Stimulated activated CD4-positive, alpha-beta T cell treated with anti-CD3 and anti-CD28 coated beads, Interleukin-4, amount 100 ng/mL, for 4 hours (primary cell): ENCODE measurements around the gene DNMT3A.

ENCODE experiments used
- DNase-seq, 2 experiments: peaks; one replicate each; pipeline ENCODE4 v3.0.0-alpha.2; 2020

DNMT3A gene

DNA sequence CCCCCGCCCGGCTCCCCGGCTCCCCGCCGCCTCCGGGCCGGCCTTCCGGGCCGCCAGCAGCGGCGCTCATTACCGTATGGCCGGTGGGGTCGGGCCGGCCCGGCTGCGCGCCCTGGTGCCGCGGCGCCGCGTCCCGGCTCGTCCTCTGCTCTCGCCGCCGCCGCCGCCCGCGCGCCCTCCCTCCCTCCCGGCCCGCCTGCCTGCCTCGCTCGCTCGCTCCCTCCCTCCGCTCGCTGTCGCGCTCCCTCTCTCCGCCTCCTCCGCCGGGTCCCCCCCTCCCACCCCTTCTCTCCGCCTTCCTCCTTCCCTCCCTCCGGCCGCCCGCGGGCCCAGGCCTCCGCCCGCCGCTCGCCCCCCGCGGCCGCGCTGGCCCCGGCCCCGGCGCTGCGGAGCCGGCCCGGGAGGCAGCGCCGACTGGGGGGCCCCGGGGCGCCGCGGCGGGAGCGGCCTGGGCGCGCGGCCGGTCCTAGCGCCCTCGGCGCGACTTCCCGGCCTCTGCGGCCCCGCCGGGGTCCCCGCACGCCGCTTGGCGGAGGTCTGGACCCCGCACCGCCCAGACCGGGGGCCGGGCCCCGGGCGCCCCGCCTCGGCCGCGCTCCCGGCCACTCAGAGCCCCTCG lies at the start of gene DNMT3A:
Gene DNMT3A, minus strand, starts transcription at position 173 of the 619 bp plus-strand sequence. CDS start 27,941 bp downstream, outside the sequence.
- peak; percentile 68 to 70 for DNase-seq

DNA sequence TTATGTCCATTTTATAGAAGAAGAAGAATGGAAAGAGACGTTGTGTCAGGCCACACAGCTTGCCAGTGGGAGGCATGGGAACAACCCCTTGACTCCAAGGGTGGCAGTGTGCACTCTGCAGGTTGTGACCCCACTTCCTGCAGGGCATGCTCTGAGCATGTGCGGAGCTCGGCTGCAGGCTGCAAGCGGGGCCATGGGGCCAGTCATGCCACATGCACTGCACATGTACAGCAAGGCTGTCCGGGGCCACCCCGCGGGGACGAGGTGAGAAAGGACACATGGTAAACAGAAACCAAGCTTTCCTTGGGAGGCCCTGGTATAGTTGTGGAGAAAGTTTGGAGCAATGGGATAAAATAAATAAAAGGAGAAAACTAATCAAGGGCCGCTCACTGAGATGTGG lies 47.4 kb upstream of the DNMT3A start:
- DNase-seq: no peak

DNA sequence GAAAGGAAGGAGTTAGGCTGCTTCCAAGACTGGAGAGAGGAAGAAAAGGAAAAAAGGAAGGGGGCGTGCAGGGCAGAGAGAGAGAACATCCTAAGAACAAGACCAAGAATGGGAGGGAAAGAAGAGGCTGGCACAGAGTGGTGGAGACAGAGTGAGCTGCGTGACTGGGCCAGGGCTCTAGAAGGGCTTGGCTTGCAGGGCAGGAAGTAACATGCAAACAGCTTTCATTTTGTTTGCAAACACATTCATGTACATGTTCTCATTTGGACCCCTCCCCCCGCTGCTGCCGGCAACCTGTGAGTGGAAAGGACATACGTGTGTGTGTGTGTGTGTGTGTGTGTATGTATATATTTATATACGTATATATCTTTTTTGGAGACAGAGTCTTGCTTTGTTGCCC lies 46.8 kb upstream of the DNMT3A start:
- DNase-seq: no peak

DNA sequence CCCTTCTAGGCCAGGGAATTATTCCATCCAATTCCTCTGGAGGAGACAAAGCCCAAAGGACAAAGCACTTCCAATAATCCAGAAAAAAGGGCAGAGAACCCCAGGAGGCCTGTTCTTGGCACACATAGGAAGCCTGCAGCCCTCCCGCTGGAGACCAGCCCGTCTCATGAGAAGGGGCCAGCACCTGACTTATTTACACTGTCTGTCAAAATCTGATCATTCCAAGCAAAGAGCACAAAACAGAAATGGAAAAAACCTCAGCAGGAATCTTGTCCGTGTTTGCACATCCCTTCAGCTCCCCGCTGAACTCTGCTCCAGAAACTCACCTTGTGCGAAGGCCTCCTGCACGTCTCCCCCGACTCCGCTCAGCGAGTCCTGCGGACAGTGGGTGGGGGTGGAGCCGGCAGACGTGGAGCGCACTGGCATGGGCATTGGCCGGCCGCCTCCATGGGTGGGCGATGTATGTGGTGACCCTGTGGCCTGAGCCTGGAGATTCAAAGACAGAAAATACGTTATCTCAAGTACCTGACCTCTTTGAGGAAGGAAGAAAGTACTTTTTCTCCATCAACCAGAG lies 46.2 kb upstream of the DNMT3A start:
- no peak for DNase-seq

DNA sequence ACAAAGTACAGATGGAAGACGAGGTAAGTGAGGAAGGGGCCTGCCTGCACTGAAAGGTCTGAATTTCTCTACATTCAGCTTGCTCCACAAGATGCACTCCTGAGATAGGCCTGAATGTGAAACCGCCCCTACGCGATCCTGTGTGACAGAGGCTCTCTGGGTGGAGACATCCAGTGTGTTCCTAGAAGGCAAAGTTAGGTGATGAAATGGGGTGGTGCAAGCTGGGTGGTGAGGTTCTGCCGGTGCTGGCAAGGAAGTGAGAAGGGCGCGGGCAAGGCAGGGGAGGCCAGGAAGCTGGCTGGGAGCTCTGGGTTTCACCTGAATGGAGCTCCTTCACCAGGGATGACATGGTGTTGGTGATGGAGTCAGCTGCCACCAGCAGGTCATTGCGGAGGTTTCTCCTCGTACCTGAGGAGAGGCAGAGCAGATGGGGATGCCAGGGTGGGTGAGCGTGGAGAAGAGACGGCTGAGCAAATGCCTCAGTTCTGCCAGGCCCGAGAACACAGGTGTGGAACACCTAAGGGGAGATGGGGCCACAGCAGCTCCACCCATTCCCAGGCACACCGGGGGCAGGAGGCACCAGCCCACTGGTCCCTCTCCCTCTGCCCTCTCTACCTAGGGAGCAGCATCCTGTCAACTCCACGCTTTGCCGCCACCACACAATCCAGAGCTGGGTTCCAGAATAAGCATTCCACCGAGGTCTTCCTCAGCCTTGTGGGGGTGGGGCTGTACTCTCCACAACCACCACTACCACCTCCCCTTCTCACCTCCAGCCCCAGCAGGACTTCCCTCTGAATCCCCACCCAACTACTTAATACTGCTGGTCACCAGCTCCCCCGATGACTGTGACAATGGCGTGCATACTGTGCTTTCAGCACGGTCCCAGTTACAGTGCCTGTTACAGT lies 45.5 kb upstream of the DNMT3A start:
- DNase-seq: no peak

DNA sequence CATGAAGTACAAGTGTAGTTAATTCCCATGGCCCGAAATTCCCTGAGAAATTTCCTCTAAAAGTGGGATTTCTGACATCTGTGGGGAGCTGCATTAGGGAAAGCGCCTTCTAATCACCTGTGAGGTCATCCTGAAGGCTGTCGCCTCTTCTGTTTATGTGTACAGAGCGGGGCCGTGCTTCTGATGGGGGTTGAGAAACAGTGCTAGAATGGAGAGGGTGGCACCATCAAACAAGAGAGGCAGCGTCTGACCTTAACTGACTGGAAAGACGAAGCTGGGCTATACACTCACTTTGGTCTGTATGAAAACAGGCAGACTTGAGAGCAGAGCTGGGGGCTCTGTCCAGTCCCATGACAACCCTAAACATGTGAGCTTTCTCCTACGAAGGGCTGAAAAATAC lies 44.2 kb upstream of the DNMT3A start:
- no peak for DNase-seq

DNA sequence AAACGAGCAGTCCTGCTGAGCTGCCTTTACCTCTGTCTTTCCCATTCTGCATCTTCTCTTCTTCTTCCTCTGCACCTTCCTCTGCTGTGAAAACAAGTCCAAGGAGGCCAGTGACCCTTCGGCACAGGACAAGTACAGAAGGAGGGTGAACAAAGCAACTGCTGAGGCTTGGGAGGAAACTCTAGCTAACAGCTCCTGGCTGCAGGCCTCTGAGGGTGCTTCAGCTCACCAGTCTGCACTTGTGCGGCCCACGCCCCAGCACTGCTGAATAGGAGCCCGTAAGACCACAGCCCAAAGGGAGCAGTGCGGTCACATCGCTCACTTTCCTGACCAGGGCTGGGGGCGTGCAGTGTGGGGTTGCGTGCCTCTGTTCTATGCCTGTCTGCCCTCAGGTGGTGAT lies 42.1 kb upstream of the DNMT3A start:
- DNase-seq: no peak

DNA sequence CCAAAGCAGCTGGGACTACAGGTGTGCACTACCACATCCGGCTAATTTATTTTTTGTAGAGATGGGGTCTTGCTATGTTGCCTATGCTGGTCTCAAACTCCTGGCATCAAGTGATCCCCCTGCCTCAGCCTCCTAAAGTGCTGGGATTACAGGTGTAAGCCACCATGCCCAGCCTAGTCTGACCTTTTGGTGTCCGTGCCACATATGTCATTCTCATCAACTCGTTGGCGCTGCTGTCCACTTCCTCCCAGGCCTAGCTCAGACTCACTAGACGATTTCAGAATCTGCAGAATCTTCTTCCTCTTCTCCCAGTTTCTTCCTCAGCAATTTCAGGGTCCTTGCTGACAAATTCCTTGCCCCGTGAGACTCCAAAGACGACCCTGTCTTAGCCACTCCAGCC lies 39.8 kb upstream of the DNMT3A start:
- DNase-seq: no peak

DNA sequence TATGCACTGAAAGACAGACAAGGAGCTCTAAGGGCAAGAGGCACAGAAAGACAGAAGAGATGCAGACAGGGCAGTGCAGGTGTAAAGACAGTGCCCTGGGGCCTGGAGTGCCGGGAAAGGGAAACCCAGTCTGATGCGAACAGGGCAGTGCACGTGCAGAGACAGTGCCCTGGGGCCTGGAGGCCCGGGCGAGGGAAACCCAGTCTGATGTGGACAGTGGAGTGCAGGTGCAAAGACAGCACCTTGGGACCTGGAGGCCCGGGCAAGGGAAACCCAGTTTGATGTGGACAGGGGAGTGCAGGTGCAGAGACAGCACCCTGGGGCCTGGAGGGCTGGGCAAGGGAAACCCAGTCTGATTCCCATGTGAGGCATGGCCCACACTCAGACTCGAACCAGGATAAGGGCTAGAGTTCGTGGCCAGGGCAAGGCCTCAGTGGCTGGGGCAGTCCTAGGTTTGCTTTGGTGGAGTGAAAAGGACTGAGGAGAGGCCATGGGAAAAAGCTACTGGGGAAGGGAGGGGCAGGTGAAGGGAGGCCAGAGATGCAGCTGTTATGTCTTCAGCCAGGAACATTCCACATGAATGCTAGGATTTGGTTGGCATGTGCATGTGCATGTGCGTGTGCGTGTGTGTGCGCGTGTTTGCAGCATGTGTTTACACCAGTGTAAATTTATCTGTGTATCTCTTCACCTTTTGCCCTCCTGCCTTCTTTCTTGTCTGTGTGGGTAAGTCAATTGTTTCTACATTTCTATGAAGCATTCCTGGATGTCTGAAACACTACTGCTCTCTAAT lies 39.1 kb upstream of the DNMT3A start:
- DNase-seq: no peak

DNA sequence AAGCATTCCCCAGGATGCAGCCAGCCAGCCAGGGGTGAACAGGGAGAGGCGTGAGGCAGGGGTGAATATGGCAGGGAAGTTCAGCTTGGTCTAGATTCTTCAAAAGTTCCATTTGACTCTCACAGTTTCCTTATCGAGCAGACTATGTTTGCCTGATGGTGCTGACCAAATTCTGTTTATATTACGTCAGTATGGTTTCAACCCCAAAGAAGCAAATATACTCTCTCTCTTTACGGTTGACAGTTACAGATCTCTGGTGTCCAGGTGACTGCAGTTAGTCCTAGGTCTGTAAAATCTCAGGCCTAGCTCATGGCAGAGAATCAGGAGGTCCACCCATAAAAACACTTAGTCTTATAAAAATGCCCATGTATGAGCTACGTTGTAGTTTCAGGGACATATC lies 38.3 kb upstream of the DNMT3A start:
- no peak for DNase-seq

DNA sequence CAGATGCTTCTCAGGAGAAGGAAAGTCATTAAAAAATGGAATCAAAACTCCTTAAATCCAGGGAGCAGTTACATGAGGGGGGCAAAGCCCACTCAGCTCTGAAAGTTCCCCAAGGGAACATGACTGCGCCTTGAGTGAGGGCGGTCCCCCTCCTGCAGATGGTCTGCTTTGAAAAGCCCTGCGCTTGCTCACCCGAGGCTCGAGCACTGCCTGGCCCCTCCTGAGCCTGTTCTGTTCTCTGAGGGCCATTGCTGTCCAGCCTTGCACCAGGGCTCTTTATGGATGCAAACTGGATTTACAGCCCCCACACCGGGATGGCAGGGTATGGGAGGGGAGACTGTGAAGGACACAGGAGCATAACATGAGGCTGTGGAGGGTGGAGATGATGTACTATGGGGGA lies 37.8 kb upstream of the DNMT3A start:
- no peak for DNase-seq

DNA sequence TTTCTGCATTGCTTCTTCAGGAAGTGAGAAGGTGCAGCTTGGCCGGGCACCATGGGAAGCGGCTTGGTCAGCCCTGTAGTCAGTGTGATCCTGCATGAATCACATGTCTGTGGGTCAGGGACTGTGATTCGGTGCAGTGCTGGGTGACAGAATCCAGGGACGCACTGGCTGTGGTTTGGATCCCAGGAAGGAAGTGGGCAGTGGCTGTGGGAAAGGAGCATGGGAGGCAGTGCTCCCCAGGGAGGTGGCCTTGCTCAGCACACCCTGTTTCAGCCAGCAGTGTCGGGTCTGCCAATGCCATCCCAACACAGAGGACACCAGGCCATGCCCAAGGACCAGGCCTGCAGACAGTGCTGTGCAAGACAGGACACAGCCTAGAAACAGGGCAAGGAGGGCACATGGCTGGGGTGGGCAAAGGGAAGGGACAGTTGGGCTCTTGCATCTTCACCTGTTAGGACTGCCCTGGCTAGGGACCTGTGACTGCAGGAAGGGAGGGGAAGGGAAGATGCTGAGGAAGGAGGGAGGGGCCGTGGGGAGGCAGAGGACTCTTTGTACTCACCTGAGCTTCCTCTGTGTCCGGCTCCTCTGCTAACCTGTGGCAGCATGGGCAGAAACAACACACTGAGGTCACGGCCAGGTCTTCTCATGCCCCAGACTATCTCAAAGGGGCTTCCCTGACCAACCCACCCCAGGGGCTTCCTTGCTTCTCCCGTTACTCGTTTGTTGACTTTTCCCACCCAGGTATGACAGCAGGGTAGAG lies 37.2 kb upstream of the DNMT3A start:
- DNase-seq: no peak

DNA sequence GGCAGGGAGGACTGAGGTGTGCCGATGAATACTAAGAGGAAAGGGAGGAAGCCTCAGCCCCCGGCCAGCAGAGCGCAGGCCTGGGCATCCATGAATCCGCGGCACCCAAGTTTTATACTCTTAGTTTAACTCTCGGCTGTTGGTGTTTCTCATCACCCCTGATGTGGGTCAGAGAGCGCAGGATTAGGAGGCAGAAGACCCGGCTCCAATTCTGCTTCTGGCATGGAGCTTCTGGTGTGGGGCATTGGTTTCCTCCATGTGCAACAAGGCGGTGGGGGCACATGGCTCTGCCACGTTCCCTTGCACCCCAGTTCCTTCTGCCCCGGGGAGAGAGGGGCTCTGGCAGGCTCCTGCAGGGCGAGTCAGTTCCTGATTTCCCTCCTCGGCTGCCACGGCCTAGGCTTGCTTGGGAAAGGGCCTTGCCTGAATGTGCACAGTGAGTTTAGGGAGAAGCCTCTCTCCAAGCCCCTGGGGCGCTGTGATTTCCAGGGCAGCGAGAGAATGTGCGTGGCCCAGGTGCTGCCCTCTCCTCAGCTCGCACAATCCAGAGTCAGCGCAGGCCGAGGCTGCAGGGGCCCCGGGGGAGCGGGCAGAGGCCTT lies 36.2 kb upstream of the DNMT3A start:
- DNase-seq: no peak

DNA sequence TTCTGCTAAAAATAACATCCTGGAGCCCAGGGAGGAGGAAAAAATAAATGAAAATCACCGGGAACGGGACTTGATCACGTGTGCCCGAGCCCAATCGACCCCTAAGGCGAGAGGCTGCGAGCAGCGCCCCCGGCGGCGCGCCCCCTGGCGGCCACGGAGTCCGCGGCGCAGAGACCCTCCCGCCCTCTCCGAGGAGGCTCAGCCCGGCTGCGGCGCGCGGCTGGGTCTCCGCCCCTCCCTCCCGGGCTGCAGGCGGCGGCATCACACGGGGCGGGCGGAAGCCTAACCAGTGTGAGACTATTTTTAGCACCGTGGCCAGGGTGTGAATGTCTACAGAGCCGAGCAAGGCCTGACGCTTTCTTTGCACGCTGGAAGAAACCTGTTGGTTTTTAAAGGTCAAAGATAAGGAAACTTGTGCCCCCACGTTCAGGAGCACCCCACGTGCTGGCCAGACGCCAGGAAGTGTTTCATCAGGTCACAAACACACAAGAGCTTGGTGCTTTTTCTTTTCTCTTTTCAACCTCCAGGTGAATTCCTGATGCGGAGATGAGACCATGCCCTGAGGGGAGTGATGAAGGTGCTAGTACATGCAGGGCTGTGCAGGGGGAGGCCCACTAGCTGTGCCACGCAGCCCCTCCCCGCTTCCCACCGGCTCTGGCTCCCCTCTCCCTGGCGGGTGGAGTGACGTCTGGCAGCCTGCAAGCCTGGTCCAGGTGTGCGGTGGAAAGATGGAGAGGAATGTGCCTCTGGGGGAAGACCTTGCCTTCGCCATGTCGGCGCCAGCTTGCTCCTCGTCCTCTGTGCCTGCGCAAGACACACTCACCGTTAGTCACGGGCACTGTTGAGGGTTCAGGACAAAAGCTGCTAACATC lies 35.3 kb upstream of the DNMT3A start:
- peak; percentile 89 to 93 for DNase-seq

DNA sequence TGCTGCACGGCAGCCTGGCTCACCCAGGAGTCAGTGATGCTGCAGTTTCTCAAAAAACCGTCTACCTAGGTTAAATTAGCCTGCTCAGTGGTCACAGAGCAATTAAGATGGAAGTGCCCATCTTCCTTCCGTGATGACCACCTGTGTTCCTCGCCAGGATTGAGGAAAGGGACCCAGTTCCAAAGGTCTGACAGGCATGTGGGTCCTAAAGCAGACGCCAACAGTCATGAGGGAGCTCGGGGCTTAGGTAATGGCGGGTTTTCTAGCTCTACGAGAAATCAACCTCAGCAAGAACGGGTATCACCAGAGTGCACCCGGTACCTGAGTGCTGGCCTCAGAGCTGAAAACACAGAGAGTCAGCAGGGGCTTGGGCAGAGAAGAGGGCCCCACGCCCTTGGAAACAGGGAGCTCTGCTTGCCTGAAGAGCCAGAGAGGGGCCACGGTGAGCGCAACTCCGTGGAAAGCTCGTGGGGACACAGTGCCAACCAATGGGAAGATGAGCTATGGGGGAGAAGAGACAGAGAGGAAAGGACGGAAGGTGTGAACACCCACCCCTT lies 34.3 kb upstream of the DNMT3A start:
- no peak for DNase-seq

DNA sequence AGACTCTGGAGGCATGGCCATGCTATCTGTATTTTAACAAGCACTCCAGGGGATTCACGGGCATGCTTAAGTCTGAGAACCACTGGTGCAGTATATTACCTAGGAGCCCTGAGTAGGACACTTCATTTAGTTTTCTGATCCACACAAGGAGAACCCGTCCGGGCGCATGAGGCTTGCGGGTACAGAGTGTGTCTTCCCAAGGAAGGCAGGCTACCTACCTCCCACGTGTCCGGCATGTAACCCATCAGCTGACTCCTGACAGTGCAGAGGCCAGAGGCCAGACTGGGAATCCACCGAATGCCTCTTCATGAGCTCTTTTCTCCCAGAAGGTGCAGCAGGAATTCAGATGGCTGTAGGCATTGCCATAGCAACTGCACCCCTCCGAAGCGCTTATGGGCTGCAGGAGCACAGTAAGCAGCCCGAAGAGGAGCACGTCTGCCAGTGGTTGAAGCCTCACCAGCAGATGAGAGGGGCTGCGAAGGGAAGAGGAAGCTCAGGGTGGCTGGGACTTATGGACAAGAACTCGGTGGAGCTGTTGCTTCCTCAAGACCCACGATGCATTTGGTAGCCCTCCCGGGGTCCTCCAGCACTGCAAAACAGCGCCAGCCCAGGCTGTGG lies 33.8 kb upstream of the DNMT3A start:
- no peak for DNase-seq

DNA sequence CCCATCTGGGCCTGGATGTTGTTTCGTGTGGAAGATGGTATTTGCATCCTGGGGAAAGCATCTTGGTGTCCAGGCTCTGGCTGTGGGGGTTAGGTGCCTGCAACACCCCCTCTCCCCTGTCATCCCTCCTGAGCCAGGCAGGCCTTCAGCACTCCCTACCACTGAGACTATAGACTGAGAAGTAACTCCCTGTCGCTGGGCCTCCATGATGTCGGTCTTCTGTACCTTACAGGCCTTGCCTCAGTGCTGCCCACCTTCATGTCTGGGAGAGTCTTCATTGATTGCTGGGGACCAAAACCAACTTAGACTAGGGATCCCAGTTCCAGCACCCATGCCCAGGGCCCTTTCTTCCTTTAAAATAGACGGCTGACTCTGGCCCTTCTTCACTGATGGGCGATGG lies 33.1 kb upstream of the DNMT3A start:
- no peak for DNase-seq

DNA sequence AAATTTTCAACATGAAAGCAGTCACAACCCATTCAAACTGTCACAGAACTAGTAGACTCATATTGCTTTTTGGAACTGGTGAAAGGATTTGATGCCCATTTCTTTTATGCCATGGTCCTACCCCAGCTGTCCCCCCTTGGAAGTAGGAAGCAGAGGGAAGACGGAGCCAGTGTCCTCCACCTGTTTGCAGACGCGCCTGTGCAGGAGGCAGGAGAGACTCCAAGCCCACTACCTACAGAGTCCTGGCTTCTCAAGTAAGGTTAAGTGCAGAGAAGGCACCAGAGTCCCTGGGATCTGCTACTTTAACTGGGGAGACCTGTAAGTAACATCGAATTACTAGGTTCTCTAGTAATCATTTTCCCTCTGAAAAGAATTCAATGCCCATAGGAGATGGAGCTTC lies 32.7 kb upstream of the DNMT3A start:
- DNase-seq: no peak

DNA sequence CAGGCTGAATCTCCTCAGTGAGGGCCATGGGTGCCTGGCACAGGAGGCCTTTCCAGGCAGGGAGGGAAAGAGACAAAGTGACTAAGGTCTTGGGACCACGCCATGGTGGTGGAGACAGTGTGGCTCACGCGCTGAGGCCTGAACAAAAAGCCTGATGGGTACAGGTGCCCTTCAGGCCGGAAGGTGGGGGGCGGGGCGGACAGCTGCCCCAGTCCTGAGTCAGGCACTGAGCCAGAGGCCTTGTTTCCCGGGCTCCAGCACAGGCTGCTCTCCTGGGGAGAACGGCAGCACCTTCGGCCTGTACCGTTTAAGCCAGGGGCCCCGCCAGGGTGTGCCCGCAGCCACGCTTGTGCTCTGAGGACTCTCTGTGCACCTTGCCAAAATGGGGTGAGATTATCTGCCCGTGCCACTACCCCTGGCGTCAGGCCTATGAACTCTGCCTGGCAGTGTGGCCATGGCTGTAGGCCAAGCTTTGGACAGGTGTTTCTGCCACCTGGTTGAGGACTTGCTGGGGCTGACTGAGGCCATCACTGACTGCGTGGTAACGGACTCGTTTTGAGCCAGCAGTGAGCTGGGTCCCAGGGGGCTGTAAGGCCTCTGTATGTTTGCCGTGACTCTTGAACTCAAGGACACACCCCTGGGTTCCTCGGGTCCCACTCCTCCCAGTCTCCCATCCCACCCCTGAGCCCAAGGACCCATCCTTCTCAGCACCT lies 31.7 kb upstream of the DNMT3A start:
- DNase-seq: no peak
